ENCODE measurements around the gene DAD1.

DAD1 gene

GRCh38 chr14:22599349-22599748, 10.3 kb upstream of the DAD1 start:
- no peak for TF ChIP-seq CTCF (IDR thresholded peaks at IDR 0.05; ENCODE audit: low read depth, low read length, missing control alignments)
- H3K4me3 ChIP-seq (ENCODE audit: low read depth, low read length) = peak overlapping the region; percentile 66
- no peak for DNase-seq (ENCODE audit: low read depth)

- peak; percentile 32 for TF ChIP-seq CTCF (IDR thresholded peaks at IDR 0.05; ENCODE audit: low read depth, low read length, missing control alignments)
- no peak for DNase-seq (ENCODE audit: low read depth)
- H3K4me3 ChIP-seq (ENCODE audit: low read depth, low read length) = peak overlapping the region; percentile 66
These were observed 9.8 kb upstream of the DAD1 start for GRCh38 chr14:22598896-22599244.

- TF ChIP-seq CTCF (IDR thresholded peaks at IDR 0.05; ENCODE audit: low read depth, low read length, missing control alignments) = peak; percentile 1
- no peak for DNase-seq (ENCODE audit: low read depth)
- H3K4me3 ChIP-seq (ENCODE audit: low read depth, low read length) = peak within 1 kb of the TSS; percentile 66
These were observed 9.3 kb upstream of the DAD1 start, which contains the start of gene ABHD4 for GRCh38 chr14:22598099-22598895. Gene ABHD4, plus strand, starts transcription at chr14:22598300. Its CDS starts 7 bp downstream, at chr14:22598307.

GRCh38 chr14:22597771-22598098, 8.7 kb upstream of the DAD1 start:
- no peak for TF ChIP-seq CTCF (IDR thresholded peaks at IDR 0.05; ENCODE audit: low read depth, low read length, missing control alignments)
- DNase-seq (ENCODE audit: low read depth) = no peak
- peak overlapping the region; percentile 66 for H3K4me3 ChIP-seq (ENCODE audit: low read depth, low read length)

GRCh38 chr14:22597265-22597664, 8.2 kb upstream of the DAD1 start:
- no peak overlapping the region; the same call in 1 of the 2 replicates for H3K4me3 ChIP-seq (ENCODE audit: low read depth, low read length)
- no peak for TF ChIP-seq CTCF (IDR thresholded peaks at IDR 0.05; ENCODE audit: low read depth, low read length, missing control alignments)
- DNase-seq (ENCODE audit: low read depth) = no peak

GRCh38 chr14:22596354-22596879, 7.4 kb upstream of the DAD1 start:
- DNase-seq (ENCODE audit: low read depth) = no peak
- no peak for TF ChIP-seq CTCF (IDR thresholded peaks at IDR 0.05; ENCODE audit: low read depth, low read length, missing control alignments)
- no peak overlapping the region for H3K4me3 ChIP-seq (ENCODE audit: low read depth, low read length)

Data from GM12864 (cell line).